Ramos (cell line): Measurements from ENCODE around the gene SIAH2.

Experiments used
- in situ Hi-C: fragments of 300-500 bp; cut with MboI; formaldehyde crosslinking; loops from one replicate; pipeline ENCODE4 v1.14.3; 2022; ENCODE audit warnings: low sequenced_read_pairs; ENCODE audit not compliant: unreplicated experiment

SIAH2 gene

DNA sequence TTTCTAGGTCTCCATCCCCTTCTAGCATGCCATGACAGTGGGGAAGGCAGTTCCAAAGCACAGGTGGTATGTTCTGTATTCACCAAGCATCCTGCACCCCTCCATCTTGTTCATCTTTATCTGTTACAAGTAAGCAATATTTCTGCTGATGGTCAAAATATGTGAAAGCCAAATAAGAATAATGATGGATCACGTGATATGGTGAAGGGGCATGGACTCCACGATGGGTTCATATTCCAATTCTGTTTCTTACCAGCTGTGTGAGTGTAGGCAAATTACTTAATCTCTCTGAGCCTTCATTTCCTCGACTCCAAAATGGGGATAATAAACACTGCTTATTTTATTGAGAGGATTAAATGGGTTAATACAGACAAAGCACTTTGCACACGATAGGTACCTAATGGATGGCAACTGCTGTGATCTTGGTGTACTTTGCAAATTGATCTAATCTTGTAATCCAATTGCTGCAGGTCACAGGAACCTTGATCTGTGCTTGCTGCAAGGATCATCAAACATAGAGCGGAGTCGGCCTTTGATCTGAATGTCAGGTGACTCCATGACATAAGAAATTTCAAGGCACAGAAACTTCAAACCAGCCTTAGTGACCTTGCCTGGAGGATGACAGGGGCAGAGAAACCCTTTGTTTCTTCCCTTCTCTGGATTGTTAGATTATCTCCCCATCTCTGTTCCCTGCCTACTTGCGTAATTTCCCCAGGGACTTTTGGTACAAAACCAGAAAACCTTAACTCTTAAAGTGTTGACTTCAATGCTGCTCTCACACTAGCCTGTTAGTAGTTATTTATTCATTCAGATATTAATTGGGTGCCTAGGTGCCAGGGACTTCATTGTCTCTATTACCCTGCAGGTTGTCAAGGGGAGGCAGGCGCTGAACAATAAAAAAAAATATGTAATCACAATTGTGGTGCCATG lies 25.8 kb downstream of the SIAH2 start:
- in situ Hi-C loops = no loop called here

DNA sequence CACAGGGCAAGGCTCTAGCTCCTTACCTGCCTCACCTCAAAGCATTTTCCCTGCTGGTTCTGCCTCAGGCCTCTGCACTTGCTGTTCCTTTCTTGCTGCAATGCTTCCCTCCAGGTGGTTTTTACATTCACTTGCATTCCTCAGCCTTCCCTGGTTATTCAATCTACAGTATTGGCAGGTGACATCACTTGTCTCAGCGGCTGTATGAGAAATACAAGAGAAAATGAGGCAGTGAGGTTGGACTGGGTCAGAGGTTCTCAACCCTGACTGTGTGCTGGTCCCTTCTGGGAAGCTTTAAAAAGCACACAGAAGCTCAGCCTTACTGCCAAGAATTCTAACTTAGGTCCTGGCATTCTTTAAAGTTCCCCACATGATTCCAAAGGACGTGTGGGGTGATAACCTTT lies 26.7 kb downstream of the SIAH2 start:
- in situ Hi-C loops = no loop called here

DNA sequence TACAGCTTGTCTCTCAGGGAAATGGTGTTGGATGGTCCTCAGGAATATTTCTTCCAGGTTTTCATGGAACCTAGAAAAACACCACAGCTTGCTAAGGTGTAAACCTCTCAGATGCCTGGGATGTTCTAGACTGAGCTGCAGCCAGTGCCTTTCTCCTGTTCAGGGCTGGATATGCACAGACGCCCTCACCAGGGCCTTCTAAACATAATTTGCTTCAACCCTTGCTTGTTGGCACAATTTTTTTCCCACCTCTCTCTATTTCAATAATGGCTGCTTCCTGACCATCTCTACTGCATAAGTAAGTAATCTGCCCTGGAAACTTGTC lies 28.2 kb downstream of the SIAH2 start:
- in situ Hi-C loops = no loop called here

DNA sequence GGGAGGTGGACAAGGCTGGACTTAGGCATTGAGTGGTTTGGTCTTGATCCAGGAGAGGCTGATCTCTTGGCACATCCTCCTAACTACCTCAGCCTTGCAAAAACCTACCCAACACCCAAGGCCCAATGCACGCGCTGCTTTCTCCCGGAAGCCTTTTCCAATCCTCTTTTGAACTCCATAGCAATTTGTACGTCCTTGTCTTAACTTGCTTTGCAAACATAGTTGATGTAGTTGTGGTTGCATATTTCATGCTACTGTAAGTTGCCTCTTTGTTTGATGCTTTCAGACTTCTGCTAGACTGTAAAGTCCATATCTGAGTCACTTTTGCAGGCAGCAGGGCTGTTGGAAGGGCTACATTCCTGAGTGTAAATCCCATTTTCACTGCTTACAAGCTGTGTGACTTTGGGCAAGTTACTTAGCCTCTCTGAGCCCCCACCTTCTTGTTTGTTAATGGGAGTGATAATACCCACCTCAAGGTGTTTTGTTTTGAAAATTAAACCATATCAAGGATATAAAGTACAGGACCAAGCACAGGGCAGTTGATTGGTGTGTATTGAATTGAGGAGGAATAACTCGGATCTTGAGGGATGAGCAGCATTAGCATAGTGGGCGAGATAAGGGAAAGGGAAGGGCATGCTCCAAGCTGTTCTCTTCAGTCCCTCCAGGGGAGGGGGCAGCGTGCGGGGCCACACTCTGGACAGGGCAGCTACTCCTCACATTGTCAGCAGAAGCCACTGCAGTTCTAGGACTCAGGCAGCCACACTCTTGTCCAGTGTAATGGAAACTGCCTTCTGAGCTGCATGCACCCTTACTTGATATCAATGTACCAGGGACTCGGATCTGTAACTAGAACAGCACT lies 28.8 kb downstream of the SIAH2 start:
- in situ Hi-C loops = no loop called here

DNA sequence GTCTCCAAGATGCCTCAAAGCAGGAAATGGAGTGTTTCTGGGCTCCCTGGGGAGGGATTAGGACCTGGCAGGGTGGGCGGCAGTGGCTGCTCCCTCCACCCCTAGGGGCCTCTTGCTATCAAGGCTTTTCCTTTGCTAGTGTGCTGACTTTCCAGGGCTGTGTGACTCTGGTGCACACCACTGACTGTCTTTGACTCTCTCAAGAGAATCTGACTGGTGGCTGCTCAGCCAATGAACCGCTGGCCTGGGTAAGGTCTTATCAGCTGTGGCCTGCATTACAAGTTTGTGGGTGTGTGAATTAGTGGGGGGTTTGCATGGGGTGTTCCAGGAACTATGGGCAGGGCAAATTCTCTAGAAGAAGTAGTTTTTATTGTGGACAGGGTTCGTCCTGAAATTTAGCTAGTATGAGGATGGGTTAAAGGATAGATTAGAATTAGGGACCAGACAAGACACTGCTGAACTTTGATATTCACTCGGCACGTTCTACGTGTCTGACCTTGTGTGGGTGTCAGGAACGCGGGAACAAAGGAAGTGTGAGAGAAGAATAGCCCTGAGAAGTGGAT lies 29.5 kb downstream of the SIAH2 start:
- in situ Hi-C loops = no loop called here

DNA sequence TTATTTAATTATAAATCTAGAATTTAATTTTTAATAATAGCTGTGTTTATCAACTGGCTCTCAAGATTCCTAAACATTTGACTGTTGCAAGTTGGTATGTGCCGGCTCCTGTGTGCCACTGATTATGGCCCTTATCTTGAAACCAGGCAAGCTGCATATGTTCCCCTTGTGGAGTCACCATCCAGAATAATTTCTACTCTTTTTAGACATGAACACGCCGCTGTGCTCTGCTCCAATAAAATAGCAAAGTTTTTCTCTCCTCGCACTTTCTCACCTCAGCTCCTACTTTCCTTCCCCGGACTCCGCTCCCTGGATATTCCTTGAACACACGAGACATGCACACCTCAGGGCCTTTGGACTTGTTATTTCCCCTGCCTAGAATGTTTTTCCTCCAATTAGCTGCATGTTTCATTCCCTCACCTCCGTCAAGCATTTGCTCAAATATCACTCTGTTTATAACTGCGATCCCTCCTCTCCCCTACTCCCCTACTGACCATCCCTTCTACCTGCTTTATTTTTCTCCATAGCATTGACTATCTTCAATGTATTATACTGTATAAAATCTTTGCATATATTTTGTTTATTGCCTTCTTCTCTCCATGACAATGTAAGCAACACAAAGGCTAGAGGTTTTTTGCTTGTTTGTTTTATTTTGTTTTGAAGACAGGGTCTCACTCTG lies 33.1 kb downstream of the SIAH2 start:
- in situ Hi-C loops = no loop called here

DNA sequence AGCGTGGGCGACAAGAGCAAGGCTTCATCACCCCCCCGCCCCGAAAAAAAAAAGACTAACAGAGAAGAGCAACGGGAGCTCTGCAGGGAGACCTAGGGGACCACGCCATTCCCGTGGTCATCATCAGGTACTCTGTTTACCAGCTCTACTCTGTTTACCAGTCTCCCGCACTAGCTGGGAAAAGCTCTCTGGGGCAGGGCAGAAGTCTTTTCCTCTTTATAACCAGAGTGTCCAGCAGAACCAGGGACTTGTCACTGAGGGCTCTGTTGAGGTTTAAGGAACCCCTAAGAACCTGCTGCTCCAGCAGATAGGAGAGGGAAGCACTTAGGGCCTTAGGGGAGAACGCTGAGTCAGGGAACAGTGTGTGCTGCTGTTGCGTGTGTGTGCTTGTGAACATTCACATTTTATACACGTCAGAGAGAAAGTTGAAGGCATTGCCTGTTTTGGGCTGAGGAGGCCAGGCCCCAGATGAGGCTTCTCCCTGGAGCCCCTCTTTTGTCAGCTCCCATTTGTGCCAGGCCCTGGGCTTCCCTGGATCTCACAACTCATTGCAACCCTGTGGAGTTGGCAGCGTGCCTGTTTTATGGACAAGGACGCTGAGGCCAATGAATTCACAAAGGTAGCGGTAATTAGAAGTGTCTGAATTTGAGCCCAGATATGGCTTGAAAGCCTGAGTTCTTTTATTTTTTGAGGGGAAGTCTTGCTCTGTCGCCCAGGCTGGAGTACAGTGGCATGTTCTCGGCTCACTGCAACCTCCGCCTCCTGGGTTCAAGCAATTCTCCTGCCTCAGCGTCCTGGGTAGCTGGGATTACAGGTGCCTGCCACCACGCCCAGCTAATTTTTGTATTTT lies 35.1 kb downstream of the SIAH2 start:
- in situ Hi-C loops = no loop called here

DNA sequence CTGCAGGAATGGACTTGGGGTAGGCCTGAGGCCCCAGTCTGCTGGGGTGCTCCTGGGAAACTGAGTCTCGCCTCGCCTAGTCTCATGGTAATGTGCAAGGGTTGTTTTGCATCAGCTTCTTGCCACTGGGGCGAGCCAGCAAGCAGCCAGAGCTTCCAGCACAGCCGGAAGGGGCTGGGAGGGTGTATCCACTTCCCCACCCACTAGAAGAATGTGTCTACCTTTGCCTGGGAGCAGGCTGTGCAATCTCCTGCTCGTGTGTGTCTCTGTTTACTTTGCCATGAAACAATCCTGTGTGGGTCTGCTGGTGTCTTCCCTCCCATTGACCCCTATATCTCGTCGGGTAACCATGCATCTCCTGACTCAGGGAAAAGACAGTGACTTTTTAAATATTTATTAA lies 37.4 kb downstream of the SIAH2 start:
- in situ Hi-C loops = no loop called here

DNA sequence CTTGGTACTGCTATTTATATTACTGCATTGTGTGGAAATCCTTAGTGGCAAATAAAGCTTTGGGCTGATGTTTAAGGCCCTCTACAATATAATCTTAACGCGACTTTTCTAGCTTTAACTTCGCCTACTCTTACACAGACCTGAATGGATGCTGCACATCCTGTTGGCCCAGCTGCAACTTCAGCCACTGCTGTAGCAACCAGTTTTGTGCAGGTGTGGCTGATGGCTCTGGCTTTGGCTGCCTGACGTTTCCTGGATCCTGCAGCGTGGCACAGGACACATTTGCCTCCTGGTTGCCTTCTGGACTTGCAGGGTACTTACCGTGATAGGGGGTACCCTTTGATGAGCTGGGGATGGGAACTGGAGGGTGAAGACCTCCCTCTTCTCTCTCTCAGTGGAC lies 39.0 kb downstream of the SIAH2 start:
- in situ Hi-C loops = no loop called here

DNA sequence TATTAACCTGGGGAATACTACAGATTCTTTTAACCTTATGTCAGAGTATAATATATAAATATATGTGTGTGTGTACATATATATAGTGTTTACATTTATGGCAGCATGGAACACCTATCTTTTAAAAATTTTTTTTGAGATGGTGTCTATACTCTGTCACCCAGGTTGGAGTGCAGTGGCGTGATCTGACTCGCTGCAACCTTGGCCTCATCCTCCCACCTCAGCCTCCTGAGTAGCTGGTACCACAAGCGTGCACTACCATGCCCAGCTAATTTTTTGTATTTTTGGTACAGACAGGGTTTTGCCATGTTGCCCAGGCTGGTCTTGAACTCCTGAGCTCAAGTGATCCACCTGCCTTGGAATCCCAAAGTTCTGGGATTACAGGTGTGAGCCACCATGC lies 40.7 kb downstream of the SIAH2 start:
- in situ Hi-C loops = no loop called here

DNA sequence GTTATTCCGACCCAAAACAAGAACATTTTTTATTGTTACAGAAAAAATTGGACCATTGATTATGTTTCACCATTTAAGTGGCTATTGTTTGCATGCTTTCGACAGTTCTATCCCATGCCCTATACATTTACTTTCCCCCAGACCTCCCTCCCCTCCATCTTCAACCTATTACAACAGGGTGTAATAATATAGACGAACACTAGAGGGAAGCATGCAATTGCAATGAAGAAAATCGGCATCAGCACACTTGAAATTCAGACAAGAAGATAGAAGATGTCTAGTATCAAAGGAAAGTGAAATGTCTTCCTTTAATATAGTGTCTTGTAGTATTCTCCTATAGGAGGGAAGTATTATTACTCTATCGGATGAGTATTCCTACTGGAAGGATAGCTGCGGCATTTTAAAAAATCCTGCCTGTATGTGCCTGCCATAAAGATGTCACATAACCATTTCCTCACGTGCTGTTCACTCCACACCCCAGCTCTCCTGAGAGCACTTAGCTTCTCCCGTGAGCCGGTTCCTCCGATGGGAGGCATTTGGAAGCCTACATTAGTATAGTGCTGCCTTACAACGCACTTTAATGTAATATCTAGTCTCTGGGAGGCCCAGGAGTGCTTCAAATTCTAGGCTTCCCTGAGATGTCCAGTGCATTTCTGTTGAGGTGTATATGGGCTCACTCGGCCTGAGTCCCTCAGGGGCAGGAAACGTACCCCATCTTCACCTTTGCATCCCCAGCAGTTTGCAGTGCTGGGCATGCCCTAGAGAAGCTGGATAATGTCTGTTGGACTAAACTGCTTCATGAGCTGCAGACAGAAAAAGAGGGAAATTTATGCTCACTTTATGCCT lies 41.5 kb downstream of the SIAH2 start:
- in situ Hi-C loops = no loop called here

DNA sequence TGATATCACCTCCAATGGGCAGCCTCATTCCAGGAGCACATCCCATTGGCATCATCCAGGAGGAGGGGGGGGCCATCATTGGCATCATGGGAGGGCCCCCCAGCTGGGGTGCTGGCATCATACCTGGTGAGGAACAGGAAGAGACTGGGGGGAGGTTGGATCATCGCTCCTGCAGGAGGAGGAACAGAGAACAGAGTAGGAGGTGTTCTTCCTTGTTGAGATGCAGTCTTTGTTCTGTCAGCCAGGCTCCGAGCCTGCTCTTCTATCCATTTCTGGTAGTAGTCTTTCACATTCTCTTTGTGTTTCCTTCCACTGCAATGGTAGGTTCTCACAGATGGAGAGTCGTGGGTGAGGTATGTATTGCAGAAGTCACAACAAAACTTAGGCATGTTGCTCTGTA lies 42.5 kb downstream of the SIAH2 start:
- in situ Hi-C loops = no loop called here

DNA sequence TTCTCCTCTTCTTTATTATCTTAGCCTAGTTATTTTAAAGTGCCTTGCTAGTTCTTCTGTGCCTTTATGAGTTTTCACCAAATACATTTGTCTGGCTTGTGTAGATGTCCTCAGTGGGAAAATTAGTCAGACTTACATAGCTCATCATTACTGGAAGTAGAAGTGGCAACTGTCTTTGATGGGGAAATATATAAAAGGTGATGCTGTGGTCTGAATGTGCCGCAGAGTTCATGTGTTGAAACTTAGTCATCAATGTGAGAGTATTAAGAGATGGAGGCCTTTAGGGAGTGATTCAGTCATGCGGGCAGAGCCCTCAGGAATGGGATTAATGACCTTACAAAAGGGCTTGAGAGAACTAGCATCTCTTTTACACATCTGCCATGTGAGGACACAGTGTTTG lies 52.9 kb downstream of the SIAH2 start:
- in situ Hi-C loops = no loop called here

DNA sequence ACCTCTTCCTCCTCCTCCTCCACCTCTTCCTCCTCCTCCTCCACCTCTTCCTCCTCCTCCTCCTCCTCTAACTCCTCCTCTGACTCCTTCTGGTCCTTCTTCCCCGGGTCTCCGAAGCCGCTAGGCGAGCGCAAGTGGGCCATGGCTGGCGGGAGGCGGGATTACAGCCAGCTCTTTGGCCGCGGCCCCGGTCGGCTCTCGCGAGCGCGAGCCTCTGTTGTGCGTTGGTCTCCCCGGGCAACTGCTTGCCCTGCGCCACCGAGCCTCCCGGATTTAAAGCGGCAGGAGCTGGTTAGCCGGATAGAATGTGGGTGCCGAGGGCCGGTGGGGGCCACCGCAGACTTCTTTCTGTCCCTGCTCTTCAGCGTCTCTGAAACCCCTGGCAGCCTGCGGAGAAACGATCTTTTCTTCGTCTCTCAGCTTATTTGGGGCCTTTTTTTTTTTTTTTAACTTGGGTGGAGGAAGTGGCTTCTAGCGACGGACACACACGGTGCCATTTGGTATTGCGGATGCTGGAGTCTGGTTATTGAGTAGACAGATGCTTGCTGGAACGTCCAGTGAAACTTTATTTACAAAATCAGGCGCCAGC lies 59.1 kb downstream of the SIAH2 start, which contains the start of gene ERICH6:
TSS of gene ERICH6 (minus strand) at position 165 of the 589 bp plus-strand sequence. CDS start at position 143, 22 bp downstream.
- in situ Hi-C loops = no loop called here

DNA sequence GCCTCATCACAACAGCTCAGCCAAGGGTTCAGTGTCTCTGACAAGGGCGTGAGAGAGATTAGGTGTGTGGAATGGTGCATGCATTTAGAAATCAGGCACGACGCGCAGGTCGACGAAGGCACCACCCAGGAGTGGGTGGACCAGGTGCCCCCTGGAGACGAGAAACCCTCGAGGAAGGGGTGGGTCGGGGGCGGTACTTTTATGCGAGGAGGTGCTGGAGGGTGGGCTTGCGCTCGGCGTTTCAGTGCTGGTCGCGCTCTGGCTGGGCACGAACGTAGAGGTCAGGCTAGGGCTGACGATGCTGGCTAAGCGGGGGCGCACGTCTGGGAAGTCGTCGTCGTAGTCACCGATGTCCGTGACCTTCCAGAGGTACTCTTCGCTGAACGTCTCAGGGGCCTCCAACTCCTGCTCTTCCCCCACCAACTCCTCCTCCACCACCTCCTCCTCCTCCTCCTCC lies 59.6 kb downstream of the SIAH2 start:
- in situ Hi-C loops = no loop called here

DNA sequence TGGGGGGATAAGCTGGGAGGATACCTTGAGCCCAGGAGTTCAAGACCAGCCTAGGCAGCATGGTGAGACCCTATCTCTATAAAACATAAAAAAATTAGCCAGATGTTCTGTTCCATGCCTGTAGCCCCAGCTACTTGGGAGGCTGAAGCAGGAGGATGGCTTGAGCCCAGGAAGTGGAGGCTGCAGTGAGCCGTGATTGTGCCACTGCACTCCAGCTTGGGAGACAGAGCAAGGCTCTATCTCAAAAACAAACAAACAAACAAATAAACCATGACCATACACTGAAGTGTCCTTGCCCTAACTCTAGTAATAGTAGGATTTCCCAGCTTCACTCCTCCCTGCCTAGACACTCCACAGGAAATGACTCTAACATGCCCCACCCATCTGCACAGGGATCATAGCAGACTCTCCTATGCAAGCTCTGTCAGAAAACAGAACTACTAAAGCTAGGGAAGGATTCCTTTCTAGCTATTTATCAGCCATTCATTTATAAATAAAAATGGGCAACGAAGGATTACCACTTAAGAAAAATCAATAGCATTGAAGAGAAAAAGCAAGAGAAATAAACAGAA lies 63.8 kb downstream of the SIAH2 start:
- in situ Hi-C loops = no loop called here

DNA sequence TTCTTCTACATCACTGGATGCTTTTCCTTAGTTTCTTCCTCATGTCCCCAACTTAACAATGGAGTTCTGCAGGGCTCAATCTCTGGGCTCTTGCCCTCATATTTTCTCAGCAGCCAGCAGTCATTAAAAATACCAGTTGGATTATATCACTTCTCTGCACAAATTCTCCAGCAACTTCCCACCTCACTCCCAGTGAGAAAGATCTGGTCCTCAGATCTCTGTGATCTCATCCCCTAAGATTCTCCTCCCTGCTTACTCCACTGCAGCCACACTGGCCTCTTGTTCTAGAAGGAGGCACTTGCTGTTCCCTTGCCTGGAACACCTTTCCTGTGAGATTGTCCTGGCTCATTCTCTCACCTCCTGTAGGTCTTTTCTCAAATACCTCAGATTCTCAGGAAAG lies 65.3 kb downstream of the SIAH2 start:
- in situ Hi-C loops = no loop called here
